ENCODE results near the gene SF3B1. TPM values are rescaled to one million over a fixed set of nuclear protein-coding genes. Genes with fewer than 3 reads are reported as not detected.
"Not testable (repeated sequence)": the region's sequence is repeated elsewhere in the genome, so short reads cannot be mapped to it uniquely, and the experiment has no call there.

SF3B1 gene
- polyA plus RNA-seq, 3 donors = 105 to 494 (median 152) TPM

DNA sequence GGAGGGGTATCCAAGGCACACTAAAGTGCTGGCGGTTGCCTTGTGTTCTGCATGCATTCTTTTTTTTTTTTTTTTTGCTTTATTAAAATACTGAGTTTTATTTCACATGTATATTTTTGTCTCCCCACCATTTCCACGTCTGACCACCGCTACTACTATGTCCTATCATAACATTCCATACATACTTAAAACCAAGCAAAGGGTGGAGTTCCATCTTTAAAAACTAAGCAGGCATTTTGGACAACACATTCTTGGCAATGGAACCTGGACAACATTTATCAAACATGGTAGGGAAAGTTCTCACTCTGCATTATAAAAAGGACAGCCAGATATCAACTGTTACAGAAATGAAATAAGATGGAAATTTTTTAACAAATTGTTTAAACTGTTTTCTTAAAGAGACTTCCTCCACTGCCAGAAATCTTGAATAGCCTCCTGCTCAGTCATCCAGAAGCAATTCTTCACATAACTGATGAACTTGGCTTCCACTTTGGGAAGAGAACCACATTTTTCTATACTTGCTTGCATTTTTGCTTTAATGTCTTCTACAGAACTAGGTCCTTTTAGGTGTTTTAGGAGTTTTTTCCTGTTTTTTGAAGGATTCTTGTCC lies 55.4 kb downstream of the SF3B1 start:
- not testable (repeated sequence) for H3K9ac ChIP-seq (ENCODE audit: insufficient read depth, low read length, poor library complexity, severe bottlenecking); H3K4me1 ChIP-seq (ENCODE audit: control insufficient read depth in 1 of 2, insufficient read depth in 2 of 2, low read length in 2 of 2); H3K4me3 ChIP-seq (replicated peaks in 1 of 3; ENCODE audit: low read depth in 2 of 3, low read length in 3 of 3); H3K36me3 Mint-ChIP-seq; H3K27ac ChIP-seq (ENCODE audit: low read depth in 1 of 2, low read length in 2 of 2); H3K9me3 ChIP-seq (replicated peaks in 1 of 2; ENCODE audit: control insufficient read depth in 1 of 2, insufficient read depth in 1 of 2, low read length in 2 of 2); H3K27me3 ChIP-seq (ENCODE audit: control insufficient read depth in 2 of 2, insufficient read depth in 2 of 2, low read length in 2 of 2); H3K79me2 ChIP-seq (ENCODE audit: insufficient read depth, low read length); H3K4me3 Mint-ChIP-seq; H3K9me3 Mint-ChIP-seq; H3K36me3 ChIP-seq (replicated peaks in 1 of 2; ENCODE audit: control insufficient read depth in 1 of 2, insufficient read depth in 2 of 2, low read length in 2 of 2); H3K27ac Mint-ChIP-seq; H2AFZ ChIP-seq (ENCODE audit: insufficient read depth, low read depth, low read length, poor library complexity, severe bottlenecking); H4K20me1 ChIP-seq (ENCODE audit: insufficient read depth, low read length); DNase-seq; H3K4me1 Mint-ChIP-seq; H3K4me2 ChIP-seq (replicated peaks; ENCODE audit: extremely low read depth, low read length, poor library complexity, severe bottlenecking); H3K27me3 Mint-ChIP-seq (ENCODE audit: low read depth in 3 of 3)
- intact Hi-C loops (cut with micrococcal nuclease) = loop anchor here (5.0 to 10.0 kb wide), 4 partner anchors 195 to 365 kb away; no protein-coding TSS in a partner anchor
- no CpG with 5 or more reads among the region's 3 CpGs for WGBS (ENCODE audit: insufficient coverage)

- Mint-ChIP-seq H3K4me3 (no peak overlapping the region), H3K27ac (no peak overlapping the region), H3K9me3 (peaks cover 0 to 3% (median 0%) of the 10 kb centered on the region in 7 donors)
These were observed 56.1 kb downstream of the SF3B1 start for GRCh38 chr2:197378494-197379307.

More at GRCh38 chr2:197378494-197379307, 56.1 kb downstream of the SF3B1 start:
- no peaks in the 10 kb centered on the region for H3K36me3 Mint-ChIP-seq
- Histone ChIP-seq H3K4me3 (replicated peaks in 1 of 3; ENCODE audit: low read depth in 2 of 3, low read length in 3 of 3) (no peak overlapping the region), H2AFZ (ENCODE audit: insufficient read depth, low read depth, low read length, poor library complexity, severe bottlenecking) (no peak overlapping the region), H3K27me3 (ENCODE audit: control insufficient read depth in 2 of 2, insufficient read depth in 2 of 2, low read length in 2 of 2) (no peaks in the 10 kb centered on the region), H3K27ac (ENCODE audit: low read depth in 1 of 2, low read length in 2 of 2) (no peak overlapping the region), H3K4me2 (replicated peaks; ENCODE audit: extremely low read depth, low read length, poor library complexity, severe bottlenecking) (no peak overlapping the region), H3K36me3 (replicated peaks in 1 of 2; ENCODE audit: control insufficient read depth in 1 of 2, insufficient read depth in 2 of 2, low read length in 2 of 2) (no peaks in the 10 kb centered on the region), H3K79me2 (ENCODE audit: insufficient read depth, low read length) (no peaks in the 10 kb centered on the region), H3K9ac (ENCODE audit: insufficient read depth, low read length, poor library complexity, severe bottlenecking) (no peak overlapping the region), H3K9me3 (replicated peaks in 1 of 2; ENCODE audit: control insufficient read depth in 1 of 2, insufficient read depth in 1 of 2, low read length in 2 of 2) (no peaks in the 10 kb centered on the region), H4K20me1 (ENCODE audit: insufficient read depth, low read length) (no peaks in the 10 kb centered on the region), H3K4me1 (ENCODE audit: control insufficient read depth in 1 of 2, insufficient read depth in 2 of 2, low read length in 2 of 2) (no peaks in the 10 kb centered on the region)
- TF ChIP-seq CTCF (IDR thresholded peaks at IDR 0.05) = peak; percentile 80
- WGBS (ENCODE audit: insufficient coverage) = 78% methylated on average over 15 of the region's 17 CpGs
- H3K4me1 Mint-ChIP-seq = peaks cover 1% of the 10 kb centered on the region
- DNase-seq = peak; percentile 16 to 40 (median 38)
- intact Hi-C loops (cut with micrococcal nuclease) = loop anchor here (5.0 to 10.0 kb wide), 4 partner anchors 194 to 364 kb away; no protein-coding TSS in a partner anchor
- peaks cover 0 to 1% (median 0%) of the 10 kb centered on the region in 3 donors for H3K27me3 Mint-ChIP-seq (ENCODE audit: low read depth in 3 of 3)

Data from CD14-positive monocyte (primary cell).